Activated naive CD8-positive, alpha-beta T cell treated with anti-CD3 and anti-CD28 coated beads, Interleukin-2, amount 10 ng/mL, durations not matched to agents 7 days and 5 days (primary cell): ENCODE data around the gene EPB41L1. TPM values are rescaled to one million over a fixed set of nuclear protein-coding genes. Genes with fewer than 3 reads are reported as not detected.
A peak's percentile ranks its signal among the peaks of the same experiment; 100 is the strongest.

ENCODE experiments used
- ATAC-seq: fragments of 150-1000 bp; cut with Tn5 transposase; one replicate; pipeline ENCODE4 v1.10.0; 2021; ENCODE audit warnings: low read depth, moderate library complexity
- POLR2A ChIA-PET: fragments of 350-600 bp; sonication (Branson Sonifier 250); formaldehyde crosslinking; loops from one replicate; lab custom pipeline; 2021; ENCODE audit warnings: antibody characterized with exemption; lab: Charles Lee
- DNase-seq: peaks from one replicate; pipeline ENCODE4 v3.0.0; 2021
- H3K27ac Mint-ChIP-seq: one replicate; pipeline ENCODE4 v1.8.0; 2022; ENCODE audit warnings: mild to moderate bottlenecking, mixed read lengths
- H3K27me3 Mint-ChIP-seq: one replicate; pipeline ENCODE4 v1.8.0; 2022; ENCODE audit warnings: mild to moderate bottlenecking, moderate library complexity, mixed read lengths
- H3K36me3 Mint-ChIP-seq: one replicate; pipeline ENCODE4 v1.8.0; 2021; ENCODE audit warnings: mild to moderate bottlenecking, mixed read lengths
- H3K4me1 Mint-ChIP-seq: one replicate; pipeline ENCODE4 v1.8.0; 2021; ENCODE audit warnings: mixed read lengths
- H3K4me3 Mint-ChIP-seq: one replicate; pipeline ENCODE4 v1.8.0; 2022; ENCODE audit warnings: mild to moderate bottlenecking, moderate library complexity, mixed read lengths
- H3K9me3 Mint-ChIP-seq: one replicate; pipeline ENCODE4 v1.8.0; 2021; ENCODE audit warnings: mixed read lengths
- total RNA-seq, 2 experiments: library from RNA; stranded (reverse); gene quantifications; one replicate each; pipeline ENCODE4 v1.2.3, GENCODE V29; 2021

EPB41L1 gene
- total RNA-seq, 2 experiments from 2014 or later: 0.62 TPM; not detected in 1

- H3K36me3 Mint-ChIP-seq: peaks cover 4% of the 10 kb centered on the region
- H3K4me3 Mint-ChIP-seq: peak overlapping the region; percentile 42
- ATAC-seq (no peak), DNase-seq (no peak)
- peaks cover 21% of the 10 kb centered on the region for H3K4me1 Mint-ChIP-seq
- no peaks in the 10 kb centered on the region for H3K9me3 Mint-ChIP-seq
- no peaks in the 10 kb centered on the region for H3K27me3 Mint-ChIP-seq
- no peak overlapping the region for H3K27ac Mint-ChIP-seq
- POLR2A ChIA-PET: no interaction called here
These were observed 83.6 kb downstream of the EPB41L1 start for GRCh38 chr20:36238153-36238552.

- POLR2A ChIA-PET: no interaction called here
- H3K4me3 Mint-ChIP-seq: peak overlapping the region; percentile 28
- H3K4me1 Mint-ChIP-seq: peaks cover 22% of the 10 kb centered on the region
- H3K27me3 Mint-ChIP-seq: no peaks in the 10 kb centered on the region
- no peak for ATAC-seq
- H3K36me3 Mint-ChIP-seq: peaks cover 4% of the 10 kb centered on the region
- no peaks in the 10 kb centered on the region for H3K9me3 Mint-ChIP-seq
- no peak overlapping the region for H3K27ac Mint-ChIP-seq
- no peak for DNase-seq
These were observed 84.2 kb downstream of the EPB41L1 start for GRCh38 chr20:36238760-36239159.

GRCh38 chr20:36240076-36240475, 85.5 kb downstream of the EPB41L1 start:
- Mint-ChIP-seq H3K27ac (no peak overlapping the region), H3K9me3 (no peaks in the 10 kb centered on the region), H3K27me3 (no peaks in the 10 kb centered on the region), H3K36me3 (peaks cover 6% of the 10 kb centered on the region), H3K4me1 (peaks cover 22% of the 10 kb centered on the region), H3K4me3 (no peak overlapping the region)
- POLR2A ChIA-PET: no interaction called here
- no peak for DNase-seq
- no peak for ATAC-seq

GRCh38 chr20:36241678-36242077, 87.1 kb downstream of the EPB41L1 start:
- Mint-ChIP-seq H3K27ac (no peak overlapping the region), H3K27me3 (no peaks in the 10 kb centered on the region), H3K4me1 (peaks cover 18% of the 10 kb centered on the region), H3K9me3 (no peaks in the 10 kb centered on the region), H3K36me3 (peaks cover 11% of the 10 kb centered on the region), H3K4me3 (no peak overlapping the region)
- DNase-seq: no peak
- no peak for ATAC-seq
- POLR2A ChIA-PET: interaction anchor here (0.6 kb wide), 2 partner anchors 13 to 499 kb away, joined by 3 to 5 read pairs; partner anchors contain the start of gene RBM39

- Mint-ChIP-seq H3K27ac (no peak overlapping the region), H3K9me3 (no peaks in the 10 kb centered on the region), H3K4me3 (no peak overlapping the region), H3K27me3 (no peaks in the 10 kb centered on the region), H3K36me3 (peaks cover 20% of the 10 kb centered on the region), H3K4me1 (peaks cover 8% of the 10 kb centered on the region)
- ATAC-seq (no peak), DNase-seq (no peak)
- POLR2A ChIA-PET: no interaction called here
These were observed 89.2 kb downstream of the EPB41L1 start for GRCh38 chr20:36243726-36244125.

GRCh38 chr20:36246401-36246800, 91.9 kb downstream of the EPB41L1 start:
- DNase-seq (no peak), ATAC-seq (no peak)
- no peaks in the 10 kb centered on the region for H3K9me3 Mint-ChIP-seq
- POLR2A ChIA-PET: no interaction called here
- H3K4me1 Mint-ChIP-seq: peaks cover 4% of the 10 kb centered on the region
- H3K4me3 Mint-ChIP-seq: no peak overlapping the region
- H3K36me3 Mint-ChIP-seq: peaks cover 23% of the 10 kb centered on the region
- H3K27me3 Mint-ChIP-seq: no peaks in the 10 kb centered on the region
- H3K27ac Mint-ChIP-seq: no peak overlapping the region

- Mint-ChIP-seq H3K4me1 (peaks cover 2% of the 10 kb centered on the region), H3K9me3 (no peaks in the 10 kb centered on the region), H3K4me3 (no peak overlapping the region), H3K27me3 (no peaks in the 10 kb centered on the region), H3K27ac (no peak overlapping the region), H3K36me3 (peaks cover 29% of the 10 kb centered on the region)
- DNase-seq (no peak), ATAC-seq (no peak)
- POLR2A ChIA-PET: no interaction called here
These were observed 94.3 kb downstream of the EPB41L1 start for GRCh38 chr20:36248836-36249235.

GRCh38 chr20:36249450-36249849, 94.9 kb downstream of the EPB41L1 start:
- no peak for DNase-seq
- no peak overlapping the region for H3K4me3 Mint-ChIP-seq
- H3K36me3 Mint-ChIP-seq: peaks cover 29% of the 10 kb centered on the region
- no peak overlapping the region for H3K27ac Mint-ChIP-seq
- POLR2A ChIA-PET: no interaction called here
- H3K27me3 Mint-ChIP-seq: no peaks in the 10 kb centered on the region
- no peaks in the 10 kb centered on the region for H3K9me3 Mint-ChIP-seq
- peaks cover 2% of the 10 kb centered on the region for H3K4me1 Mint-ChIP-seq
- ATAC-seq: no peak

GRCh38 chr20:36251426-36251825, 96.9 kb downstream of the EPB41L1 start:
- H3K27ac Mint-ChIP-seq: no peak overlapping the region
- no peaks in the 10 kb centered on the region for H3K27me3 Mint-ChIP-seq
- H3K4me1 Mint-ChIP-seq: peaks cover 2% of the 10 kb centered on the region
- peaks cover 22% of the 10 kb centered on the region for H3K36me3 Mint-ChIP-seq
- H3K9me3 Mint-ChIP-seq: no peaks in the 10 kb centered on the region
- POLR2A ChIA-PET: no interaction called here
- no peak for ATAC-seq
- no peak overlapping the region for H3K4me3 Mint-ChIP-seq
- DNase-seq: no peak

GRCh38 chr20:36252511-36252910, 98.0 kb downstream of the EPB41L1 start:
- H3K4me3 Mint-ChIP-seq: no peak overlapping the region
- H3K27me3 Mint-ChIP-seq: no peaks in the 10 kb centered on the region
- ATAC-seq: no peak
- peak; percentile 6 for DNase-seq
- POLR2A ChIA-PET: no interaction called here
- no peaks in the 10 kb centered on the region for H3K9me3 Mint-ChIP-seq
- peaks cover 20% of the 10 kb centered on the region for H3K36me3 Mint-ChIP-seq
- H3K4me1 Mint-ChIP-seq: peaks cover 2% of the 10 kb centered on the region
- no peak overlapping the region for H3K27ac Mint-ChIP-seq

- Mint-ChIP-seq H3K36me3 (peaks cover 16% of the 10 kb centered on the region), H3K4me1 (peaks cover 2% of the 10 kb centered on the region), H3K27ac (no peak overlapping the region), H3K27me3 (no peaks in the 10 kb centered on the region), H3K9me3 (no peaks in the 10 kb centered on the region), H3K4me3 (no peak overlapping the region)
- DNase-seq (no peak), ATAC-seq (no peak)
- POLR2A ChIA-PET: no interaction called here
These were observed 98.5 kb downstream of the EPB41L1 start for GRCh38 chr20:36253036-36253435.

- ATAC-seq (no peak), DNase-seq (no peak)
- Mint-ChIP-seq H3K4me3 (no peak overlapping the region), H3K36me3 (peaks cover 12% of the 10 kb centered on the region), H3K27ac (no peak overlapping the region), H3K4me1 (no peaks in the 10 kb centered on the region), H3K27me3 (no peaks in the 10 kb centered on the region), H3K9me3 (no peaks in the 10 kb centered on the region)
- POLR2A ChIA-PET: no interaction called here
These were observed 99.5 kb downstream of the EPB41L1 start for GRCh38 chr20:36254076-36254475.

- DNase-seq (peak; percentile 9), ATAC-seq (no peak)
- no peaks in the 10 kb centered on the region for H3K4me1 Mint-ChIP-seq
- no peak overlapping the region for H3K4me3 Mint-ChIP-seq
- peaks cover 11% of the 10 kb centered on the region for H3K36me3 Mint-ChIP-seq
- no peak overlapping the region for H3K27ac Mint-ChIP-seq
- POLR2A ChIA-PET: interaction anchor here (0.6 kb wide), 1 partner anchor 18 kb away, joined by 3 read pairs; no protein-coding TSS in a partner anchor
- no peaks in the 10 kb centered on the region for H3K9me3 Mint-ChIP-seq
- H3K27me3 Mint-ChIP-seq: no peaks in the 10 kb centered on the region
These were observed 100.9 kb downstream of the EPB41L1 start for GRCh38 chr20:36255445-36255844.

- POLR2A ChIA-PET: no interaction called here
- DNase-seq (peak; percentile 7), ATAC-seq (no peak)
- no peak overlapping the region for H3K27ac Mint-ChIP-seq
- no peak overlapping the region for H3K4me3 Mint-ChIP-seq
- H3K4me1 Mint-ChIP-seq: no peaks in the 10 kb centered on the region
- H3K36me3 Mint-ChIP-seq: peaks cover 2% of the 10 kb centered on the region
- no peaks in the 10 kb centered on the region for H3K27me3 Mint-ChIP-seq
- no peaks in the 10 kb centered on the region for H3K9me3 Mint-ChIP-seq
These were observed 104.9 kb downstream of the EPB41L1 start for GRCh38 chr20:36259177-36260061.
